CD14-positive monocyte (primary cell): Measurements from ENCODE around the gene MYOM1. TPM values are rescaled to one million over a fixed set of nuclear protein-coding genes. Genes with fewer than 3 reads are reported as not detected.

Source experiments
- DNase-seq, 3 donors: peaks; one replicate each; pipeline ENCODE4 v3.0.0-alpha.2; 2011 to 2022
- H2AFZ ChIP-seq: 2 replicates; pipeline ENCODE4 v1.6.0; 2012; ENCODE audit warnings: mild to moderate bottlenecking, low read depth, low read length, inconsistent platforms; ENCODE audit not compliant: insufficient read depth, poor library complexity, severe bottlenecking
- H3K27ac ChIP-seq, 2 donors: 1 replicate in 1 of 2; 2 replicates in 1 of 2; pipeline ENCODE4 v1.5.1; 2012 to 2013; ENCODE audit warnings: low read length in 2 of 2, control low read depth in 1 of 2, inconsistent platforms in 1 of 2, low read depth in 1 of 2, mild to moderate bottlenecking in 1 of 2
- H3K27me3 ChIP-seq, 2 donors: one replicate each; pipeline versions ENCODE4 v1.6.0 to v1.6.1; 2011 to 2013; ENCODE audit warnings: low read length in 2 of 2; ENCODE audit not compliant: control insufficient read depth in 2 of 2, insufficient read depth in 2 of 2
- H3K36me3 ChIP-seq, 2 donors: replicated peaks in 1 of 2; 1 replicate in 1 of 2; 2 replicates in 1 of 2; pipeline versions ENCODE4 v1.5.1 to v1.6.1; 2012 to 2013; ENCODE audit warnings: low read length in 2 of 2, control low read depth in 1 of 2, inconsistent platforms in 1 of 2, mild to moderate bottlenecking in 1 of 2; ENCODE audit not compliant: insufficient read depth in 2 of 2, control insufficient read depth in 1 of 2
- H3K4me1 ChIP-seq, 2 donors: 1 replicate in 1 of 2; 2 replicates in 1 of 2; pipeline versions ENCODE4 v1.5.1 to v1.6.1; 2012 to 2013; ENCODE audit warnings: low read length in 2 of 2, control low read depth in 1 of 2, inconsistent platforms in 1 of 2, mild to moderate bottlenecking in 1 of 2, moderate library complexity in 1 of 2; ENCODE audit not compliant: insufficient read depth in 2 of 2, control insufficient read depth in 1 of 2
- H3K4me2 ChIP-seq: replicated peaks from 2 replicates; pipeline ENCODE3; 2012; ENCODE audit warnings: low read length, moderate library complexity, mild to moderate bottlenecking; ENCODE audit not compliant: poor library complexity, severe bottlenecking; ENCODE audit errors: extremely low read depth
- H3K4me3 ChIP-seq, 3 experiments: fragments of 200-600 bp in 1 of 3; sonication (generic) in 1 of 3; replicated peaks in 1 of 3; 1 replicate in 2 of 3; 2 replicates in 1 of 3; pipeline ENCODE4 v1.5.1; 2011 to 2013; ENCODE audit warnings: low read length in 3 of 3, mild to moderate bottlenecking in 3 of 3, control low read depth in 2 of 3, low read depth in 2 of 3, inconsistent platforms in 1 of 3, moderate library complexity in 1 of 3
- H3K79me2 ChIP-seq: 2 replicates; pipeline ENCODE4 v1.6.0; 2012; ENCODE audit warnings: mild to moderate bottlenecking, control low read depth, inconsistent platforms, low read length, moderate library complexity; ENCODE audit not compliant: insufficient read depth
- H3K9ac ChIP-seq: 2 replicates; pipeline ENCODE4 v1.6.0; 2017; ENCODE audit warnings: low read length, mild to moderate bottlenecking; ENCODE audit not compliant: insufficient read depth, poor library complexity, severe bottlenecking
- H3K9me3 ChIP-seq, 2 donors: replicated peaks in 1 of 2; 1 replicate in 1 of 2; 2 replicates in 1 of 2; pipeline versions ENCODE4 v1.5.1 to v1.6.1; 2012 to 2013; ENCODE audit warnings: low read length in 2 of 2, control low read depth in 1 of 2; ENCODE audit not compliant: control insufficient read depth in 1 of 2, insufficient read depth in 1 of 2
- H4K20me1 ChIP-seq: 2 replicates; pipeline ENCODE4 v1.6.0; 2012; ENCODE audit warnings: mild to moderate bottlenecking, low read length, control low read depth, moderate library complexity; ENCODE audit not compliant: insufficient read depth
- H3K27ac Mint-ChIP-seq, 7 donors: one replicate each; pipeline ENCODE4 v1.8.0; 2020; ENCODE audit warnings: mild to moderate bottlenecking in 7 of 7, mixed read lengths in 7 of 7, moderate library complexity in 6 of 7, inconsistent platforms in 2 of 7
- H3K27me3 Mint-ChIP-seq, 3 donors: one replicate each; pipeline ENCODE4 v1.8.0; 2021 to 2022; ENCODE audit warnings: low read depth in 3 of 3, mild to moderate bottlenecking in 3 of 3, mixed read lengths in 3 of 3, moderate library complexity in 3 of 3, inconsistent platforms in 1 of 3
- H3K36me3 Mint-ChIP-seq, 2 donors: one replicate each; pipeline ENCODE4 v1.8.0; 2020; ENCODE audit warnings: mixed read lengths in 2 of 2, inconsistent platforms in 1 of 2, mild to moderate bottlenecking in 1 of 2
- H3K4me1 Mint-ChIP-seq: one replicate; pipeline ENCODE4 v1.8.0; 2020; ENCODE audit warnings: mild to moderate bottlenecking, mixed read lengths
- H3K4me3 Mint-ChIP-seq, 2 donors: one replicate each; pipeline ENCODE4 v1.8.0; 2020; ENCODE audit warnings: mild to moderate bottlenecking in 2 of 2, mixed read lengths in 2 of 2, moderate library complexity in 1 of 2
- H3K9me3 Mint-ChIP-seq, 7 donors: one replicate each; pipeline ENCODE4 v1.8.0; 2020 to 2022; ENCODE audit warnings: mixed read lengths in 7 of 7, mild to moderate bottlenecking in 6 of 7, moderate library complexity in 6 of 7, inconsistent platforms in 2 of 7
- CTCF ChIP-seq: fragments of 200-600 bp; IDR thresholded peaks from one replicate; pipeline ENCODE4 v1.8.0; 2022; ENCODE audit warnings: antibody characterized with exemption, mild to moderate bottlenecking
- WGBS: methylation state at CpG from one replicate; pipeline ENCODE4 v1.1.5; 2013; ENCODE audit warnings: missing lambda C conversion rate; ENCODE audit not compliant: insufficient coverage; 5-methylcytosine and 5-hydroxymethylcytosine counted together
- intact Hi-C, 2 donors: fragments of 100-400 bp; cut with micrococcal nuclease; formaldehyde crosslinking; loops; one replicate each; pipeline versions ENCODE4 v1.15.0 to v1.15.1; 2023
- polyA plus RNA-seq, 3 donors: library from polyadenylated mRNA; depleted of rRNA in 1 of 3; unstranded in 2 of 3; stranded (reverse) in 1 of 3; fragments of 300-500 nt in 2 of 3; fragments of >200 nt in 1 of 3; fragmentation: Illumina TruSeq in 2 of 3; gene quantifications; 1 replicate in 2 of 3; 2 replicates in 1 of 3; pipeline ENCODE4 v1.2.3, GENCODE V29; 2012 to 2021

MYOM1 gene
- polyA plus RNA-seq, 3 donors = 0.05 to 0.95 (median 0.22) TPM

DNA sequence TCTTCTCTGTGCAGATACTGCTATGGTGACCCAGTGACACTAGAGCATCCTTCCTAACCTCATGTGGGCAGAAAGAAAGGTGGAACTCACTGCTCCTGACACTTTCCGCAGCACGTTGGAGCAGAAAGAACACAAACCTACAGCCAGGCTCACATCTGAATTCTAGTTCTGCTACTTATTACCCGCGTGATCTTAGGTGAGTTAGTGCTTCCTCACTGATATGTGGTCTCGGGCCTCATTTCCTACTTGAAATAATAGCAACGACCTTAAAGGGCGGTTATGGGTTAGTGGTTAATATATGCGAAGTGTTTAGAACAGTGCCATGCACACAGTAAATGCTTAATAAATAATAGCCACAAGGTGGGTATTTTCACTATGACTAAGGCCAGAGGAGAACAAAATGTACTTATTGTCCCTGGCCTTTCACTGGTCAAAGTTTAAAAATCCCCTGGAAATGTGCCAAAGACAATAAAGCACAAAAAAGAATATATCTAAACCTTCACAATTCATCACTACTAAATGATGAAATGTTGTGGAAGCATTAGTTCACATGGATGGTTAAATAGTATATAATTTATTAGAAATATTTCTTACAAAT is 66.6 kb downstream of the MYOM1 start:
- TF ChIP-seq CTCF = no peak
- Mint-ChIP-seq H3K4me3 (no peak overlapping the region), H3K9me3 (peaks cover 0 to 1% (median 0%) of the 10 kb centered on the region in 7 donors), H3K27me3 (peaks cover 0 to 5% (median 0%) of the 10 kb centered on the region in 3 donors), H3K36me3 (no peaks in the 10 kb centered on the region), H3K4me1 (peaks cover 3% of the 10 kb centered on the region), H3K27ac (no peak overlapping the region)
- Histone ChIP-seq H3K4me1 (no peaks in the 10 kb centered on the region), H3K9ac (no peak overlapping the region), H3K4me3 (no peak overlapping the region), H2AFZ (no peak overlapping the region), H4K20me1 (no peaks in the 10 kb centered on the region), H3K4me2 (no peak overlapping the region), H3K27me3 (no peaks in the 10 kb centered on the region), H3K36me3 (no peaks in the 10 kb centered on the region), H3K79me2 (no peaks in the 10 kb centered on the region), H3K27ac (no peak overlapping the region), H3K9me3 (no peaks in the 10 kb centered on the region)
- 100% methylated on average over 2 of the region's 8 CpGs for WGBS
- no peak for DNase-seq
- intact Hi-C loops = loop anchor here in 1 of 2 donors (5.0 kb wide), 1 partner anchor 221 kb away; no protein-coding TSS in a partner anchor

DNA sequence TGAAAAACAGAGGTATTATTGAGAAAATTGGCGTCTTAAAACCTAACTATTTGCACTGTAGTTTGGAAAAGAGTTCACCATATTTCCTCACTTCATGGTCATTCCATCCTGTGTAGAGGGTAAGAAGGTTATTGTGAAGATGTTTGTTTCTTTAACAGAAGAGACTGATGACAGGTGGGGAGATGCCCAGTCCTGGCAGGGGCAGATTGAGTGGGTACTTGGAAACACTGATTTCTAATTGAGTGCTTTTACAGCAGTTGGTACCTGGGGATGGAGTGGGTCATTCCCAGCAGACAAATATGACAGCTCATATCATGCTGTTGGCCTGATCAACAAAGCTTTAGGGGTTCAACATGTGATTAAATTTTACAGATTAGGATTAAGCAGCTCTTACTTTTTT is 67.5 kb downstream of the MYOM1 start:
- Histone ChIP-seq H3K27me3 (no peaks in the 10 kb centered on the region), H3K4me1 (no peaks in the 10 kb centered on the region), H3K4me2 (no peak overlapping the region), H4K20me1 (no peaks in the 10 kb centered on the region), H2AFZ (no peak overlapping the region), H3K79me2 (no peaks in the 10 kb centered on the region), H3K9ac (no peak overlapping the region), H3K27ac (no peak overlapping the region), H3K4me3 (no peak overlapping the region), H3K36me3 (no peaks in the 10 kb centered on the region), H3K9me3 (no peaks in the 10 kb centered on the region)
- Mint-ChIP-seq H3K4me1 (peaks cover 3% of the 10 kb centered on the region), H3K9me3 (peaks cover 0 to 1% (median 0%) of the 10 kb centered on the region in 7 donors), H3K27me3 (peaks cover 0 to 5% (median 0%) of the 10 kb centered on the region in 3 donors), H3K27ac (no peak overlapping the region), H3K36me3 (no peaks in the 10 kb centered on the region), H3K4me3 (no peak overlapping the region)
- intact Hi-C loops = loop anchor here in 1 of 2 donors (5.0 kb wide), 1 partner anchor 220 kb away; no protein-coding TSS in a partner anchor
- no CpG with 5 or more reads among the region's 1 CpG for WGBS
- no peak for DNase-seq
- TF ChIP-seq CTCF = no peak
